K562 (cell line): ENCODE results near the gene CCNB1IP1. TPM values are rescaled to one million over a fixed set of nuclear protein-coding genes. Genes with fewer than 3 reads are reported as not detected.

Experiments
- AFF1 ChIP-seq, 2 experiments: fragments of 450-650 bp; IDR thresholded peaks; 2 replicates each; pipeline ENCODE4 v1.6.1; 2018; ENCODE audit warnings: mild to moderate bottlenecking in 2 of 2, low read depth in 1 of 2; ENCODE audit not compliant: partially characterized antibody in 2 of 2
- ARID3B ChIP-seq: fragments of 250-450 bp; sonication (Bioruptor Pico); IDR thresholded peaks from 2 replicates; pipeline ENCODE4 v1.4.0; 2020; ENCODE audit warnings: borderline replicate concordance
- CCAR2 ChIP-seq: fragments of 200-400 bp; formaldehyde crosslinking; IDR thresholded peaks from 2 replicates; pipeline ENCODE4 v1.6.1; 2017; ENCODE audit warnings: mild to moderate bottlenecking, low read depth, low read length
- DIDO1 ChIP-seq: fragments of 450-650 bp; IDR thresholded peaks from 2 replicates; pipeline ENCODE4 v1.6.1; 2016; ENCODE audit warnings: low read depth, missing biosample characterization, missing genetic modification characterization
- ETS2 ChIP-seq: IDR thresholded peaks from 2 replicates; pipeline ENCODE4 v1.6.1; 2016; ENCODE audit warnings: borderline replicate concordance, missing genetic modification characterization, mild to moderate bottlenecking, moderate library complexity, missing compliant biosample characterization; ENCODE audit not compliant: poor library complexity, severe bottlenecking
- HDAC6 ChIP-seq: IDR thresholded peaks from 2 replicates; pipeline ENCODE4 v1.6.1; 2012; ENCODE audit warnings: low read depth, mild to moderate bottlenecking, control low read depth, inconsistent platforms, low read length, moderate library complexity
- MED1 ChIP-seq: sonication (generic); formaldehyde crosslinking; IDR thresholded peaks from 2 replicates; pipeline ENCODE4 v1.8.1; 2023; ENCODE audit warnings: missing genetic modification reagents, borderline replicate concordance
- TBP ChIP-seq: optimal IDR thresholded peaks from 2 replicates; pipeline ENCODE3; 2011; ENCODE audit warnings: low read depth, low read length, improper control_type of control experiment
- TCF7 ChIP-seq: sonication (generic); IDR thresholded peaks from 2 replicates; pipeline ENCODE4 v1.6.1; 2016; ENCODE audit warnings: antibody characterized with exemption, borderline replicate concordance
- U2AF1 ChIP-seq: fragments of 200-400 bp; formaldehyde crosslinking; optimal IDR thresholded peaks from 2 replicates; pipeline ENCODE3; 2017; ENCODE audit warnings: mild to moderate bottlenecking, low read depth, low read length, moderate library complexity
- ZNF77 ChIP-seq: fragments of 250-450 bp; sonication (Bioruptor Pico); IDR thresholded peaks from 2 replicates; pipeline ENCODE4 v1.5.0; 2020
- ZNF830 ChIP-seq: fragments of 250-450 bp; sonication (Bioruptor Pico); IDR thresholded peaks from 2 replicates; pipeline ENCODE4 v1.5.0; 2021; ENCODE audit warnings: mild to moderate bottlenecking
- polyA plus RNA-seq, 8 experiments: library from polyadenylated mRNA; depleted of rRNA in 4 of 8; stranded (reverse) in 5 of 8; unstranded in 3 of 8; fragments of >200 nt; fragmentation: Nextera tagmentation in 2 of 8; fragmentation: Illumina TruSeq in 1 of 8; extraction: Ambion mirVana in 2 of 8; extraction: Trizol in 1 of 8; gene quantifications; 2 replicates each; pipeline versions ENCODE4 v1.2.1 to v1.2.3, GENCODE V29; 2011 to 2014; ENCODE audit warnings: inconsistent platforms in 1 of 8, missing spikeins in 1 of 8
- total RNA-seq, 7 experiments: library from RNA; depleted of rRNA in 6 of 7; stranded (reverse); fragments of >200 nt in 6 of 7; fragmentation: Illumina TruSeq in 2 of 7; extraction: Trizol in 2 of 7; gene quantifications; 2 replicates each; pipeline versions ENCODE4 v1.2.1 to v1.2.3, GENCODE V29; 2011 to 2021; ENCODE audit warnings: low replicate concordance in 1 of 7
- TF ChIP-seq, protein P1 (sequence below): sonication (generic); formaldehyde crosslinking; IDR thresholded peaks from 2 replicates; pipeline ENCODE4 v1.8.0; 2023; ENCODE audit warnings: missing genetic modification reagents, mild to moderate bottlenecking, borderline replicate concordance
- TF ChIP-seq, protein P2 (sequence below): sonication (generic); formaldehyde crosslinking; IDR thresholded peaks from 2 replicates; pipeline ENCODE4 v1.8.1; 2022; ENCODE audit warnings: missing genetic modification reagents

CCNB1IP1 gene
- total and polyA plus RNA-seq, 9 of the 15 experiments (the other 6 are each of a cell fraction or from before 2014, with no cell fraction given), result 51.8 to 152 (median 81.0) TPM

DNA sequence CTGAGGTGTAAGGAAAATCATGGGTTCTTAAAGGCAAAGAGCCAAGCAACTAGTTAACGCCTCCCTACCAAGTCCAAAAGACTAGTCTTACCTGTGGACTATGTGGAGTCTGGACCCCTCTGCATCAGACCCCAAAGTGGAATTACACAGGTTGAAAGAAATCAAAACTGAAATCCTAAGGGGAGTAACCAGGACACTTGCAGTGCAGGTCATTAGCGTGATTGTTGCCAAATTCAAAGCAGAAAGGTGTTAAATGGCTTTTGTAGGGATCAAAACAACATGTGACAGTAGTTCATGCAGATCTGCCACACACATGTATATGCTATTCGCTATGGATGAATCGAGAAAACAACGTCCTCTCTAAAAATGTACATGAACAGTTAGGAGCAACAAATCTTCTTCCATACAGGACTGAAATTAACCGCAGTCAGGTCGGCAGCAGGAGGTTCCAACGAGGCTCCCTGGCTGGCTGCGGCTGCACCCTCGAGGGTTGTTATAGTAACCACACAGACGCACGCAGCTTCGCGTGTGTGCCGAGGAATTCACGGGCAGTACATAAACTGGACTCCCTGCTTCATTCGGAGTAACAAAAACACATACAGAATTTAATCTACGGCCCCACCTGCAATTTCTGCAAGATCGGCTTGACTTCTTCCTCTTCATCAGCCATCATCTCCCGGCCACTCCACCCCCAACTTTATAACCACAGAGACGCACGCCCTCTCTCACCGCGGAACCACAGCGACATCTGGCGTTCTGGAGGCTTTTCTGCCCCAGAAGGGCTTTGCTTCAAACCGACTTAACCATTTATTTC, 27.6 kb downstream of the CCNB1IP1 start, which contains the start of gene TTC5 (continued):
- TF ChIP-seq AFF1 (IDR thresholded peaks at IDR 0.05; ENCODE audit: low read depth in 1 of 2, partially characterized antibody in 2 of 2) (peak in 1 of 2 experiments; percentile 53), TBP (no peak), TCF7 (no peak), ZNF77 (no peak), ZNF830 (CRISPR knock-in tag) (no peak), CCAR2 (no peak), MED1 (CRISPR knock-in tag) (no peak), U2AF1 (no peak), ETS2 (tag) (no peak), DIDO1 (tag) (0 out of 2 replicates have a peak, but pooled peaks have one; percentile 31), HDAC6 (no peak), ARID3B (CRISPR knock-in tag) (no peak)
- TF ChIP-seq, protein P1, sequence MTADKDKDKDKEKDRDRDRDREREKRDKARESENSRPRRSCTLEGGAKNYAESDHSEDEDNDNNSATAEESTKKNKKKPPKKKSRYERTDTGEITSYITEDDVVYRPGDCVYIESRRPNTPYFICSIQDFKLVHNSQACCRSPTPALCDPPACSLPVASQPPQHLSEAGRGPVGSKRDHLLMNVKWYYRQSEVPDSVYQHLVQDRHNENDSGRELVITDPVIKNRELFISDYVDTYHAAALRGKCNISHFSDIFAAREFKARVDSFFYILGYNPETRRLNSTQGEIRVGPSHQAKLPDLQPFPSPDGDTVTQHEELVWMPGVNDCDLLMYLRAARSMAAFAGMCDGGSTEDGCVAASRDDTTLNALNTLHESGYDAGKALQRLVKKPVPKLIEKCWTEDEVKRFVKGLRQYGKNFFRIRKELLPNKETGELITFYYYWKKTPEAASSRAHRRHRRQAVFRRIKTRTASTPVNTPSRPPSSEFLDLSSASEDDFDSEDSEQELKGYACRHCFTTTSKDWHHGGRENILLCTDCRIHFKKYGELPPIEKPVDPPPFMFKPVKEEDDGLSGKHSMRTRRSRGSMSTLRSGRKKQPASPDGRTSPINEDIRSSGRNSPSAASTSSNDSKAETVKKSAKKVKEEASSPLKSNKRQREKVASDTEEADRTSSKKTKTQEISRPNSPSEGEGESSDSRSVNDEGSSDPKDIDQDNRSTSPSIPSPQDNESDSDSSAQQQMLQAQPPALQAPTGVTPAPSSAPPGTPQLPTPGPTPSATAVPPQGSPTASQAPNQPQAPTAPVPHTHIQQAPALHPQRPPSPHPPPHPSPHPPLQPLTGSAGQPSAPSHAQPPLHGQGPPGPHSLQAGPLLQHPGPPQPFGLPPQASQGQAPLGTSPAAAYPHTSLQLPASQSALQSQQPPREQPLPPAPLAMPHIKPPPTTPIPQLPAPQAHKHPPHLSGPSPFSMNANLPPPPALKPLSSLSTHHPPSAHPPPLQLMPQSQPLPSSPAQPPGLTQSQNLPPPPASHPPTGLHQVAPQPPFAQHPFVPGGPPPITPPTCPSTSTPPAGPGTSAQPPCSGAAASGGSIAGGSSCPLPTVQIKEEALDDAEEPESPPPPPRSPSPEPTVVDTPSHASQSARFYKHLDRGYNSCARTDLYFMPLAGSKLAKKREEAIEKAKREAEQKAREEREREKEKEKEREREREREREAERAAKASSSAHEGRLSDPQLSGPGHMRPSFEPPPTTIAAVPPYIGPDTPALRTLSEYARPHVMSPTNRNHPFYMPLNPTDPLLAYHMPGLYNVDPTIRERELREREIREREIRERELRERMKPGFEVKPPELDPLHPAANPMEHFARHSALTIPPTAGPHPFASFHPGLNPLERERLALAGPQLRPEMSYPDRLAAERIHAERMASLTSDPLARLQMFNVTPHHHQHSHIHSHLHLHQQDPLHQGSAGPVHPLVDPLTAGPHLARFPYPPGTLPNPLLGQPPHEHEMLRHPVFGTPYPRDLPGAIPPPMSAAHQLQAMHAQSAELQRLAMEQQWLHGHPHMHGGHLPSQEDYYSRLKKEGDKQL (CRISPR knock-in tag), result no peak
- TF ChIP-seq, protein P2, sequence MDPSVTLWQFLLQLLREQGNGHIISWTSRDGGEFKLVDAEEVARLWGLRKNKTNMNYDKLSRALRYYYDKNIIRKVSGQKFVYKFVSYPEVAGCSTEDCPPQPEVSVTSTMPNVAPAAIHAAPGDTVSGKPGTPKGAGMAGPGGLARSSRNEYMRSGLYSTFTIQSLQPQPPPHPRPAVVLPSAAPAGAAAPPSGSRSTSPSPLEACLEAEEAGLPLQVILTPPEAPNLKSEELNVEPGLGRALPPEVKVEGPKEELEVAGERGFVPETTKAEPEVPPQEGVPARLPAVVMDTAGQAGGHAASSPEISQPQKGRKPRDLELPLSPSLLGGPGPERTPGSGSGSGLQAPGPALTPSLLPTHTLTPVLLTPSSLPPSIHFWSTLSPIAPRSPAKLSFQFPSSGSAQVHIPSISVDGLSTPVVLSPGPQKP (CRISPR knock-in tag), result no peak
